ENCODE results near the gene CATSPERZ.

DNA sequence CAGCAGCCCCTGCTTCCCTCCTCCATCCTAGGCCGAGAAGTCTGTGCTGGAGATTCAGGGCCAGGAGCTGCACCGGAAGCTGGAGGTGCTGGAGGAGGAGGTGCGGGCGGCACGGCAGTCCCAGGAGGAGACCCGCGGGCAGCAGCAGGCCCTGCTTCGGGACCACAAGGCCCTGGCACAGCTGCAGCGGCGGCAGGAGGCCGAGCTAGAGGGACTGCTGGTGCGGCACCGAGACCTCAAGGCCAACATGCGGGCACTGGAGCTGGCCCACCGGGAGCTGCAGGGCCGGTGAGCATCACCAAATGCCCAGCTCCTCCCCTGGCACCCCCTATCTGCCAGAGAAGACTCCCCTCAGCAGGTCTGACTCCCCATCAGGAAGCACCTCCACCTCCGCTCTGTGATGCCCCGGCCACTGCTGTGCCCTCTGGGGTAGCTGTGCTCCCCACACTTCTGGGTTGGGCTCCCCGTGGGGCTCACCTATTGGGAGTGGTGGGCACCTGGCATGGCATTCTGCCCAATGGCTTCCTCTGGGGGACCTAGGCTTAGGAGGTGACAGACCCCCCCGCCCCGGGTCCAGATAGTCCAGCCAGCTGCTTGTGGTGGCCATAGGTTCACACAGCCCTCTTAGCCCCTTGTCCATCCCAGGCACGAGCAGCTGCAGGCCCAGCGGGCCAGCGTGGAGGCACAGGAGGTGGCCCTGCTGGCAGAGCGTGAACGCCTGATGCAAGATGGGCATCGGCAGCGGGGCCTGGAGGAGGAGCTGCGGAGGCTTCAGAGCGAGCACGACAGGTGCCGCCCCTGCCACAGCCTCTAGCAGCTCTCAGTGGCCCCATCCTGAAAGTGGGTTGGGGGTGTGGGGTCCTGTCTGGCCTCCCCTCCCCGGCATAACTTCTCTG, 52.2 kb downstream of the CATSPERZ start:
- TF ChIP-seq, protein P1, sequence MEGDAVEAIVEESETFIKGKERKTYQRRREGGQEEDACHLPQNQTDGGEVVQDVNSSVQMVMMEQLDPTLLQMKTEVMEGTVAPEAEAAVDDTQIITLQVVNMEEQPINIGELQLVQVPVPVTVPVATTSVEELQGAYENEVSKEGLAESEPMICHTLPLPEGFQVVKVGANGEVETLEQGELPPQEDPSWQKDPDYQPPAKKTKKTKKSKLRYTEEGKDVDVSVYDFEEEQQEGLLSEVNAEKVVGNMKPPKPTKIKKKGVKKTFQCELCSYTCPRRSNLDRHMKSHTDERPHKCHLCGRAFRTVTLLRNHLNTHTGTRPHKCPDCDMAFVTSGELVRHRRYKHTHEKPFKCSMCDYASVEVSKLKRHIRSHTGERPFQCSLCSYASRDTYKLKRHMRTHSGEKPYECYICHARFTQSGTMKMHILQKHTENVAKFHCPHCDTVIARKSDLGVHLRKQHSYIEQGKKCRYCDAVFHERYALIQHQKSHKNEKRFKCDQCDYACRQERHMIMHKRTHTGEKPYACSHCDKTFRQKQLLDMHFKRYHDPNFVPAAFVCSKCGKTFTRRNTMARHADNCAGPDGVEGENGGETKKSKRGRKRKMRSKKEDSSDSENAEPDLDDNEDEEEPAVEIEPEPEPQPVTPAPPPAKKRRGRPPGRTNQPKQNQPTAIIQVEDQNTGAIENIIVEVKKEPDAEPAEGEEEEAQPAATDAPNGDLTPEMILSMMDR (IDR thresholded peaks at IDR 0.05): no peak
- no peak for TF ChIP-seq POLR2A (IDR thresholded peaks at IDR 0.05)

Measured in lower leg skin (tissue), 3 donors.